NCI-H774 (cell line): ENCODE measurements around the gene MAP3K10.
"Not testable (repeated sequence)": the region's sequence is repeated elsewhere in the genome, so short reads cannot be mapped to it uniquely, and the experiment has no call there.

Experiments
- DNase-seq: peaks from one replicate; lab custom pipeline; 2025; lab: John Stamatoyannopoulos, UW

Gene MAP3K10

GRCh38 chr19:40190891-40191835 lies at the start of gene MAP3K10:
TSS of gene MAP3K10 (plus strand) at chr19:40191426. CDS start at chr19:40192032, 606 bp downstream.
- DNase-seq, result peak; percentile 44

DNA sequence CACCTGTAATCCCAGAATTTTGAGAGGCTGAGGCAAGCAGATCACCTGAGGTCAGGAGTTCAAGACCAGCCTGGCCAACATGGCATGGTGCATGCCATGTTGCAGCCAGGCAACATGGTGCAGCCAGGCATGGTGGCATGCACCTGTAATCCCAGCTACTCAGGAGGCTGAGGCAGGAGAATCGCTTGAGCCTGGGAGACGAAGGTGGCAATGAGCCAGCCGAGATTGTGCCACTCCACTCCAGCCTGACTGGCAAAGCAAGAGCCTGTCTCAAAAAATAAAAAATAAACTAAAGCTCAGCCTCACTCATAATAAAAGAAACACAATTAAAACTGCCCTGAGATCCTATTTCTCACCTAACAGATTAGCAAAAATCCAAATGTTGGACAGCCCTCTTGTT lies 49.7 kb upstream of the MAP3K10 start:
- DNase-seq, result no peak

DNA sequence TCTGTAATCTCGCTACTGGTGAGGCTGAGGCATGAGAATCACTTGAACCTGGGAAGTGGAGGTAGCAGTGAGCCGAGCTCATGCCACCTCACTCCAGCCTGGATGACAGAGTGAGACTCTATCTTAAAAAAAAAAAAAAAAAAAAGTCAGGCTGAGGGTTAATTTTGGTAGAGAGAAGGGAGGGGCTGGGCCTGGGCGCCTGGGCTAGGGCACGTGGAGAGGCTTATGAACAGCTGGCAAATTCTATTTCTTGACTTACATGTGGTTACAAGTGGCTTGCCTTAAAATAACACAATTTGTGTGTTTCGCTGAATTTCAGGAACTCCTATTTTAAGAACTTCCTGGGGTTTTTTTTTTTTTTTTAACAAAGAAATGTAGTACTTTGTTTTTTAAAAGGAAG lies 47.6 kb upstream of the MAP3K10 start:
- DNase-seq, result no peak

- DNase-seq, result no peak
These were observed 47.1 kb upstream of the MAP3K10 start for GRCh38 chr19:40144151-40144550.

- no peak for DNase-seq
These were observed 46.1 kb upstream of the MAP3K10 start for GRCh38 chr19:40144947-40145748.

DNA sequence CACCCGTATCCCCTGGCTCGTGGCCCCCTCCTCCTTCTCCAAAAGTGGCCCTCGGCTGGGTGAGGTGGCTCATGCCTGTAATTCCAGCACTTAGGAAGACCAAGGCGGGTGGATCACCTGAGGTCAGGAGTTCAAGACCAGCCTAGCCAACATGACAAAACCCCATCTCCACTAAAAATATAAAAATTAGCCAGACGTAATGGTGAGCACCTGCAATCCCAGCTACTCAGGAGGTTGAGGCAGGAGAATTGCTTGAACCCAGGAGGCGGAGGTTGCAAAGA lies 45.5 kb upstream of the MAP3K10 start:
- DNase-seq, result not testable (repeated sequence)

DNA sequence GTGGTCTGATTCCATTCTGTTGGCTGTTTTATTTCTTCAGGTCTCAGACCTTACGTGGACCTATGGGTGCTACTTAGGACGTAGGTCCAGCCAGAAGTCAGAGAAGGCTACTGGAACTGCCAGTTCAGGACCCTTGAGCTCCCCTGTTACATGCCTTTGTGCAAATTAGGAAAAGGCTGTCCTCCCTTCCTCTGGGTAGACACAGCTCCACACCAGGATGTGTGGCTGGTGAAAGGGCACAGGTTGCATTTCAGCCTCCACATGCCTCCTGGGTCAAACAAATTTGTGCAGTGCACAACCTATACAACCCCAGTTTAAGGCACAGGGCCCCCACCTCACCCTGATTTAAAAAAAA lies 43.9 kb upstream of the MAP3K10 start:
- DNase-seq, result no peak

GRCh38 chr19:40147693-40148347 lies 43.4 kb upstream of the MAP3K10 start:
- DNase-seq, result no peak

GRCh38 chr19:40149501-40149900 lies 41.7 kb upstream of the MAP3K10 start:
- DNase-seq, result no peak

DNA sequence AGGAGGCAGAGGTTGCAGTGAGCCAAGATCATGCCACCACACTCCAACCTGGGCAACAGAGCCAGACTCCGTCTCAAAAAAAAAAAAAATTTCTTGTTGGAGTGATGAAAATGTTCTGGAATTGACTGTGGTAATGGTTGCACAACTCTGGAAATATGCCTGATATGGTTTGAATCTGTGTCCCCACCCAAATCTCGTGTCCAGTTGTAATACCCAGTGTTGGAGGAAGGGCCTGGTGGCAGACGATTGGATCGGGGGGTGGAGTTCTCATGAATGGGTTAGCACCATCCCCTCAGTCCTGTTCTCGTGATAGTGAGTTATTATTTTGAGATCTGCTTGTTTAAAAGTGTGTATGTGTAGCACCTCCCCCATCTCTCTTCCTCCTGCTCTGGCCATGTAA lies 41.1 kb upstream of the MAP3K10 start:
- no peak for DNase-seq

GRCh38 chr19:40154121-40154680 lies 37.0 kb upstream of the MAP3K10 start:
- DNase-seq, result no peak

- no peak for DNase-seq
These were observed 35.4 kb upstream of the MAP3K10 start for GRCh38 chr19:40155749-40156265.

GRCh38 chr19:40157059-40157458 lies 34.2 kb upstream of the MAP3K10 start:
- DNase-seq, result no peak

DNA sequence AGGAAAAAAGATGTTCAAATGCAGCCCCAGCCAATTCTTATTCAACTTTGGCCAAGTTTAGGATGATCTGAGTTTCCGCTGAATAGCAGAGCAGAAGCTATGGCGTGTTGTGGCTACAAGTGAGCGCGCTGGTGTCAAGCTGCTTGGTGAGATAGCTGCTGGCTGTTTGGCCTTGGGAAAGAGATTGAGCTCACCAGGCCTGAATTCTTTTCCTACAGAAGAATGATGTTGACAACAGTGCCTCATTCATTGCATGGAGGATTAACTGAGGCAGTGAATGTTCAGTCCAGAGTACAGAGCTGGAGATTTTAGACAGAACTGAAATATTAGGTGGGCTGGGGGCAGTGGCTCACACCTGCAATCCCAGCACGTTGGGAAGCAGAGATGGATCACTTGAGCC lies 31.5 kb upstream of the MAP3K10 start:
- no peak for DNase-seq

DNA sequence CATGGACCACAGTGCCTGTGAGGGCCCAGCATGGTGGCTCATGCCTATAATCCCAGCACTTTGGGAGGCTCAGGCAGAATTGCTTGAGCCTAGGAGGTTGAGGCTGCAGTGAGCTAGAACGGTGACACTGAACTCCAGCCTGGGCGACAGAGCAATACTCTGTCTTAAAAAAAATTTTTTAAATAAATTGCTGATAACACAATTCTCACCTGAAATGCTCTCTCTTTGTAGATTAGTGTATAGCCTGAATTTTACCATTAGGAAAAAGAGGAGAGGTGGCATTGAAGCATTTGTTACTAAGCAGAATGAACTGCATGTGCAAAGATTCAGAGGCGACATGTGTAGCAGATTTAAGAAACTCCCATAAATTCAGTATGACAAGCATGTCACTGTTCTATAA lies 29.1 kb upstream of the MAP3K10 start:
- no peak for DNase-seq

DNA sequence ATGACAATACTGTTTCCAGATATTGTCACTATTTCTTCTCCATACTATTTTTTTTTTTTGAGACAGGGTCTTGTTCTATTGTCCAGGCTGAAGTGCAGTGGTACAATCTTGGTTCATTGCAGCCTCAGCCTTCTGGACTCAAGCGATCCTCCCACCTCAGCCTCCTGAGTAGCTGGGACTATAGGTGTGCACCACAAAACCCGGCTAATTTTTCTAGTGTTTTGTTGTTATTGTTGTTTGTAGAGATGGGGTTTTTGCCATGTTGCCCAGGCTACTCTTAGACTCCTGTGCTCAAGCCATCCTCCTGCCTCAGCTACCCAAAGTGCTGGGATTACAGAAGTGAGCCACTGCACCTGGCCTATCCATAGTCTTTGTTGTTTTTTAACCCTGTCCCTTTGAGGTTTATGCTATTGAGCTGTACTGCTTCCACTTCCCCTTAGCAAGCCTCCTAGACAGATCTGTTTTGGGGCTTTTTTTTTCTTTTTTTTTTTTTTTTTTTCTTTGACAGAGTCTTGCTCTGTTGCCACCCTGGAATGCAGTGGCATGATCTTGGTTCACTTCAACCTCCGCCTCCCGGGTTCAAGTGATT lies 27.6 kb upstream of the MAP3K10 start:
- DNase-seq, result no peak

DNA sequence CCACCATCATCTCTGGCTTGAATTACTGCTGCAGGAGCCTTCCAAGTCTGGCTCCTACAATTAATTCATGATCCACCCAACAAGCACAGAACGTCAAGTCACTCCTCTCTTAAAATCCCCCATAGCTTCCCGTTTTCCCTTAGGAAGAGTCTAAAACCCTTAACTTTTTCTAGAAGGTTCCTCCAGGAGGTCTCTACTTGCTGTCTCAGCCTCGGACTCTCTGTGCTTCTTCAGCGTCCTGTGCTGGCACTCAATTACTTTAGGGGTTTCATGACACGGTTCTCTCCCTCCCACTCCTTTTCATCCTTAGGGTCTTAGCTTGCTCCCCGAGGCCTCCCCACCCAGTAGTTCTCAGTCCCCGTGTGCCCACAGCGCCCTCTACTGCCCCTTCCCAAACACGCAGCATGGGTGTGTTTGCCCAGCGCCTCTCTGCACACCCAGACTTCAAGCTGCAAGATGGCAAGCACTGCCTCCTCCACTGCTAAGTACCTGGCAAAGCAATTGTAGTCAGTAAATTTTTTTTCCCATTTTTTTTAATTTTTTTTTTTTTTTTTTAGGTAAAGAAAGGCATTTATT lies 25.8 kb upstream of the MAP3K10 start:
- DNase-seq, result no peak

DNA sequence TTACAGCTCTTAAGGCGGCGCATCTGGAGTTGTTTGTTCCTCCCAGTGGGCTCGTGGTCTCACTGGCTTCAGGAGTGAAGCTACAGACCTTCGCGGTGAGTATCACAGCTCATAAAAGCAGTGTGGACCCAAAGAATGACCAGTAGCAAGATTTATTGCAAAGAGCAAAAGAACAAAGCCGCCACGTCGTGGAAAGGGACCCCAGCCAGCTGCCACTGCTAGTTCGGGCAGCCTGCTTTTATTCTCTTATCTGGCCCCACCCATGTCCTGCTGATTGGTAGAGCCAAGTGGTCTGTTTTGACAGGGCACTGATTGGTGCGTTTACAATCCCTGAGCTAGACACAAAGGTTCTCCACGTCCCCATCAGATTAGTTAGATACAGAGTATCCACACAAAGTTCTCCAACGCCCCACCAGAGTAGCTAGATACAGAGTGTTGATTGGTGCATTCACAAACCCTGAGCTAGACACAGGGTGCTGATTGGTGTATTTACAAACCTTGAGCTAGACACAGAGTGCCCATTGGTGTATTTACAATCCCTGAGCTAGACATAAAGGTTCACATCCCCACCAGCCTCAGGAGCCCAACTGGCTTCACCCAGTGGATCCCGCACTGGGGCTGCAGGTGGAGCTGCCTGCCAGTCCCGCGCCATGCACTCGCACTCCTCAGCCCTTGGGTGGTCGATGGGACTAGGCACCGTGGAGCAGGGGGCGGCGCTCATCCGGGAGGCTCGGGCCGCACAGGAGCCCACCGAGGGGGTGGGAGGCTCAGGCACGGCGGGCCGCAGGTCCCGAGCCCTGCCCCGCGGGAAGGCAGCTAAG lies 21.5 kb upstream of the MAP3K10 start:
- not testable (repeated sequence) for DNase-seq

DNA sequence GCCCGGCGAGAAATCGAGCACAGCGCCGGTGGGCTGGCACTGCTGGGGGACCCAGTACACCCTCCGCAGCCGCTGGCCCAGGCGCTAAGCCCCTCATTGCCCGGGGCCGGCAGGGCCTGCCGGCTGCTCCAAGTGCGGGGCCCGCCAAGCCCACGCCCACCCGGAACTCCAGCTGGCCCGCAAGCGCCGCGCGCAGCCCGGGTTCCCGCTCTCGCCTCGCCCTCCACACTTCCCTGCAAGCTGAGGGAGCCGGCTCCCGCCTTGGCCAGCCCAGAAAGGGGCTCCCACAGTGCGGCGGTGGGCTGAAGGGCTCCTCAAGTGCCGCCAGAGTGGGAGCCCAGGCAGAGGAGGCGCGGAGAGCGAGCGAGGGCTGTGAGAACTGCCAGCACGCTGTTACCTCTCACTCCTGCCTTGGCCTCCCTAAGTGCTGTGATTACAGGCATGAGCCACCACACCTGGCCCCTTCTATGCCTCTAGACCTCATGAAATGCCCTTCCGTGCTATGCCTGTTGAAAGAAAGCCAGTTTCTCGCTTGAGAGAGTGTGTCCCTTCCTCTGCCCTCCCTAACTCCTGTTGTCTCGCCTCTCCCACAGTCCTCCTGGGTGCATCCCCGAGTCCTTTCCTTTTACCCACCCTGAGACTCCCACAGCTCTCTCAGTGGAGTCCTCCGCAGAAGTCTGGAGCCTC lies 20.8 kb upstream of the MAP3K10 start:
- not testable (repeated sequence) for DNase-seq

DNA sequence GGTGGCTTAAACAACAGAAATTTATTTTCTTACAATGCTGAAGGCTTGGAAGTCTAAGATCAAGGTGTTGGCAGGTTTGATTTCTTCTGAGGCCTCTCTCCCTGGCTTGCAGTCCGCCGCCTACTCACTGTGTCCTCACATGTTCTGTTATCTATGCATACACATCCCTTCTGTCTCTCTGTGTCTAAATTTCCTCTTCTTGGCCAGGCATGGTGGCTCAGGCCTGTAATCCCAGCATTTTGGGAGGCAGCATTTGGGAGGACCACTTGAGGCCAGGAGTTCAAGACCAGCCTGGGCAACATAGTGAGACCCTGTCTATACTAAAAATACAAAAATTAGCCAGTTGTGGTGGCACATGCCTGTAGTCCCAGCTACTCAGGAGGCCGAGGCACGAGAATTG lies 19.9 kb upstream of the MAP3K10 start:
- not testable (repeated sequence) for DNase-seq
